ENCODE data around the gene C14orf93.

DNA sequence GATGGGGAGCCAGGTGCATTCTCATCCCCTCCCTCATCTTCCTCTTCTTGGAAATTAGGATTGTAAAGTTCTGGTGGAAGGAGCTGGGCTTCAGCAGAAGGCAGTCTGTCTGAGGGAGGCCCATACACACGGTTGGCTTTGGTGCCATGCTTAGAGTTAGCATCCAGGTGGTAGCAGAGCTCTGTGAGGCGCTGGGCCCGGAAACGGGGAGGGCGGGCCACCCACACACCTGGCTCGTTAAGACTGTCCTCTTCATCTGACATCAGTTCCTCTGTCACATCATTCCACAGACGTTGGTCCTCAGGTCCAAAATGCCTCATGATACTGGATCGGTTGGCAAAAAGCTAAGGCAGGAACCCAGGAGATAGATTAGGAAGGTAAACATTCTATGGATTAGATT is 22.7 kb downstream of the C14orf93 start:
- no peak for TF ChIP-seq POLR2A (IDR thresholded peaks at IDR 0.05)
- TF ChIP-seq, protein P1, sequence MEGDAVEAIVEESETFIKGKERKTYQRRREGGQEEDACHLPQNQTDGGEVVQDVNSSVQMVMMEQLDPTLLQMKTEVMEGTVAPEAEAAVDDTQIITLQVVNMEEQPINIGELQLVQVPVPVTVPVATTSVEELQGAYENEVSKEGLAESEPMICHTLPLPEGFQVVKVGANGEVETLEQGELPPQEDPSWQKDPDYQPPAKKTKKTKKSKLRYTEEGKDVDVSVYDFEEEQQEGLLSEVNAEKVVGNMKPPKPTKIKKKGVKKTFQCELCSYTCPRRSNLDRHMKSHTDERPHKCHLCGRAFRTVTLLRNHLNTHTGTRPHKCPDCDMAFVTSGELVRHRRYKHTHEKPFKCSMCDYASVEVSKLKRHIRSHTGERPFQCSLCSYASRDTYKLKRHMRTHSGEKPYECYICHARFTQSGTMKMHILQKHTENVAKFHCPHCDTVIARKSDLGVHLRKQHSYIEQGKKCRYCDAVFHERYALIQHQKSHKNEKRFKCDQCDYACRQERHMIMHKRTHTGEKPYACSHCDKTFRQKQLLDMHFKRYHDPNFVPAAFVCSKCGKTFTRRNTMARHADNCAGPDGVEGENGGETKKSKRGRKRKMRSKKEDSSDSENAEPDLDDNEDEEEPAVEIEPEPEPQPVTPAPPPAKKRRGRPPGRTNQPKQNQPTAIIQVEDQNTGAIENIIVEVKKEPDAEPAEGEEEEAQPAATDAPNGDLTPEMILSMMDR (IDR thresholded peaks at IDR 0.05) = no peak

All from right lobe of liver (tissue), 4 donors.